ENCODE results near the gene CYTH3. TPM values are rescaled to one million over a fixed set of nuclear protein-coding genes. Genes with fewer than 3 reads are reported as not detected.
"Not testable (repeated sequence)": the region's sequence is repeated elsewhere in the genome, so short reads cannot be mapped to it uniquely, and the experiment has no call there.

CYTH3 gene
- total RNA-seq, 1 donor from 2014 or later: 17.2 TPM

DNA sequence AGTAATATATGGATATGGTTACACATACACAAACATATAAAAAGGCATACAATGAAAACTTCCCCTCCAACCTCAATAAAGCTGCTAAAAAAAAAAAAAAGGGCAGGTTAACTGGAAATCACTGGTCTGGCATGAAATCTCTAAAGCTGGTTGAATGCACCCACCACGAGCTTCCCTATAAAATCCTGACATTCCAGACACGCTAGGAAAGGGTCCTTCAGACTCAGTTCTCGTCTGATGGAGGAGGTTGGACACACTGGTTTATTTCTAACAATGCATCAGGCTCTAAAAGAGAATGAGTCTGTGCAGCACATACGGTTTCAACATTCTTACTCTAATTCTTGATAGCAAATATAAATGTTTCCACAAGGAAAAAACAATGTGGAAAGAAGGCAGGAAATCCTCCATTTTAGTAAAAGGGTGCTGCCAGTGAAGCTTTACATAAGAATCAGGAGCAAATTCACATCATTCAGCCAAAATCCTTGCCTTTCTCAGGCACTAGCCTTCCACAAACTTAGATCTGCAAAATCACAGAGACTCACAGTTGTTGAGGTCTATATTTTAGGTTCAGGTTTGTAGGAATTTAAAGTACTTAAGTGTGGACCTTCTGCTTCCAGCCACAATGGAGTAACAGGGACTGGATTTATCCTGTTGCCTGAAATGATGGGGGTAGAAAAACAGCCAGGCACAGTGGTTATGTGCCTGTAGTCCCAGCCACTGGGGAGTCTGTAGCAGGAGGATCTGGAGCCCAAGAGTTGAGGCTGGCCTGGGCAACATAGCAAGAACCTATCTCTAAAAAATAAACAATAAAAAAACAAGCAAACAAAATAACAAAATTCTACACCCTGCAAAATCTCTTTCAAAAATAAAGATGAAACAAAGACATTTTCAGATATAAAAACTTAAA lies 73.5 kb downstream of the CYTH3 start:
- DNase-seq (ENCODE audit: low spot score, unreplicated experiment): no peak
- Mint-ChIP-seq H3K27ac (no peak overlapping the region), H3K4me1 (ENCODE audit: low read depth) (peaks cover 5% of the 10 kb centered on the region), H3K36me3 (ENCODE audit: insufficient read depth) (no peaks in the 10 kb centered on the region), H3K27me3 (no peaks in the 10 kb centered on the region), H3K9me3 (ENCODE audit: low read depth) (no peaks in the 10 kb centered on the region), H3K4me3 (ENCODE audit: low read depth) (no peak overlapping the region)
- no peak for TF ChIP-seq CTCF (IDR thresholded peaks at IDR 0.05; ENCODE audit: unreplicated experiment)

GRCh38 chr7:6197801-6198551 lies 74.4 kb downstream of the CYTH3 start:
- Mint-ChIP-seq H3K4me3 (ENCODE audit: low read depth) (no peak overlapping the region), H3K27me3 (no peaks in the 10 kb centered on the region), H3K4me1 (ENCODE audit: low read depth) (peaks cover 5% of the 10 kb centered on the region), H3K36me3 (ENCODE audit: insufficient read depth) (no peaks in the 10 kb centered on the region), H3K9me3 (ENCODE audit: low read depth) (no peaks in the 10 kb centered on the region), H3K27ac (no peak overlapping the region)
- DNase-seq (ENCODE audit: low spot score, unreplicated experiment): no peak
- no peak for TF ChIP-seq CTCF (IDR thresholded peaks at IDR 0.05; ENCODE audit: unreplicated experiment)

- Mint-ChIP-seq H3K9me3 (ENCODE audit: low read depth) (no peaks in the 10 kb centered on the region), H3K4me1 (ENCODE audit: low read depth) (peaks cover 1% of the 10 kb centered on the region), H3K4me3 (ENCODE audit: low read depth) (no peak overlapping the region), H3K27ac (no peak overlapping the region), H3K27me3 (no peaks in the 10 kb centered on the region), H3K36me3 (ENCODE audit: insufficient read depth) (peaks cover 1% of the 10 kb centered on the region)
- DNase-seq (ENCODE audit: low spot score, unreplicated experiment): no peak
- TF ChIP-seq CTCF (IDR thresholded peaks at IDR 0.05; ENCODE audit: unreplicated experiment): no peak
These were observed 78.7 kb downstream of the CYTH3 start for GRCh38 chr7:6193709-6194108.

DNA sequence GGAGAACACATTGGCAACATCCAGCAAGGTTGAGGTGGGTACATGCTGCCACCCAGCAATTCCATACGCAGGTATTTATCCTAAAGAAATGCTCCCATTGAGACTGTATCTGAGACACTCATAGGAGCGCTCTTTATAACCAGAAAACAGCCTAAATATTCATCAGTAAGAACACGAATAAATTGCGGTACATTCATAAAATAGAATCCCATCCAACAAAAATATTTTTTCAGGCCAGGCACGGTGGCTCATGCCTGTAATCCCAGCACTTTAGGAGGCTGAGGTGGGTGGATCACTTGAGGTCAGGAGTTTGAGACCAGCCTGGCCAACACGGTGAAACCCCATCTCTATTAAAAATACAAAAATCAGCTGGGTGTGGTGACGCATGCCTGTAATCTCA lies 81.9 kb downstream of the CYTH3 start:
- H3K36me3 Mint-ChIP-seq (ENCODE audit: insufficient read depth): peaks cover 11% of the 10 kb centered on the region
- not testable (repeated sequence) for H3K4me1 Mint-ChIP-seq (ENCODE audit: low read depth); DNase-seq (ENCODE audit: low spot score, unreplicated experiment); H3K27ac Mint-ChIP-seq; H3K27me3 Mint-ChIP-seq; H3K9me3 Mint-ChIP-seq (ENCODE audit: low read depth); H3K4me3 Mint-ChIP-seq (ENCODE audit: low read depth)

DNA sequence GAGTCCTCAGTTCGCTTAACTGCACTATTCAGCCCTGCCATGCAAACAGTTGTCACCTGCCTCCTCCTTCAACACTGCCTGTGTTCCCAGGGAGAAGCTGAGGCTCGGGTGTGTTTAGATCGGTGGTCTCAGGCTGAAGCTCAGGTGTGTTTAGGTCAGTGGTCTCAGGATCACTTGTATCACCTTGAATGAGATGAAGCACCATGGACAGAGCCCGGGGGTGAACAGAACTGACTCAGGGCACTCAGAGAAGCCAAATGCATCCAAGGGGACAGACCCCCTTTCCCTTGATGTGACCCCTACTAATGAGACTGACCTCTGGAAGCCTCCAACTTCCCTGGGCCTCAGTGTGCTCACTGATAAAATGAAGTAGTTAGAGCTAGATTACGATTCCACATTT lies 84.0 kb downstream of the CYTH3 start:
- H3K9me3 Mint-ChIP-seq (ENCODE audit: low read depth): no peaks in the 10 kb centered on the region
- no peak for TF ChIP-seq CTCF (IDR thresholded peaks at IDR 0.05; ENCODE audit: unreplicated experiment)
- H3K4me3 Mint-ChIP-seq (ENCODE audit: low read depth): no peak overlapping the region
- H3K27me3 Mint-ChIP-seq: no peaks in the 10 kb centered on the region
- H3K4me1 Mint-ChIP-seq (ENCODE audit: low read depth): no peaks in the 10 kb centered on the region
- DNase-seq (ENCODE audit: low spot score, unreplicated experiment): no peak
- H3K36me3 Mint-ChIP-seq (ENCODE audit: insufficient read depth): peaks cover 12% of the 10 kb centered on the region
- no peak overlapping the region for H3K27ac Mint-ChIP-seq
